ENCODE results near the gene KLC1.

GRCh38 chr14:103748534-103748857 lies 119.5 kb downstream of the KLC1 start:
- TF ChIP-seq EP300 (IDR thresholded peaks at IDR 0.05) (no peak), POLR2AphosphoS5 (IDR thresholded peaks at IDR 0.05) (no peak), POLR2A (IDR thresholded peaks at IDR 0.05) (no peak), CTCF (IDR thresholded peaks at IDR 0.05) (no peak)
